Uterus (tissue), 4 donors: ENCODE results near the gene ABCG1. TPM values are rescaled to one million over a fixed set of nuclear protein-coding genes. Genes with fewer than 3 reads are reported as not detected.

Experiments used
- DNase-seq, 2 donors: peaks; one replicate each; pipeline ENCODE4 v3.0.0-alpha.2; 2019 to 2020
- H3K27ac ChIP-seq, 2 donors: fragments of 200-600 bp; sonication (generic); 1 replicate in 1 of 2; 2 replicates in 1 of 2; pipeline ENCODE4 v1.5.1; 2016 to 2018
- H3K27me3 ChIP-seq, 2 donors: fragments of 200-600 bp; sonication (generic); one replicate each; pipeline ENCODE4 v1.5.1; 2018 to 2019; ENCODE audit warnings: control low read depth in 1 of 2
- H3K36me3 ChIP-seq, 2 donors: fragments of 200-600 bp; sonication (generic); one replicate each; pipeline ENCODE4 v1.5.1; 2019; ENCODE audit warnings: control low read depth in 1 of 2
- H3K4me1 ChIP-seq, 2 donors: fragments of 200-600 bp; sonication (generic); one replicate each; pipeline ENCODE4 v1.5.1; 2018 to 2019; ENCODE audit warnings: control low read depth in 1 of 2
- H3K4me3 ChIP-seq, 2 donors: fragments of 200-600 bp; sonication (generic); 1 replicate in 1 of 2; 2 replicates in 1 of 2; pipeline ENCODE4 v1.5.1; 2018 to 2019; ENCODE audit warnings: mild to moderate bottlenecking in 1 of 2
- H3K9me3 ChIP-seq, 2 donors: fragments of 200-600 bp; sonication (generic); one replicate each; pipeline ENCODE4 v1.5.1; 2019; ENCODE audit warnings: control low read depth in 1 of 2
- POLR2A ChIP-seq, 2 donors: fragments of 450-650 bp; IDR thresholded peaks; one replicate each; pipeline ENCODE4 v1.6.1; 2016; ENCODE audit warnings: antibody characterized with exemption in 2 of 2, mild to moderate bottlenecking in 1 of 2, moderate library complexity in 1 of 2
- intact Hi-C: fragments of 100-400 bp; cut with DNase I; formaldehyde crosslinking; loops from one replicate; pipeline ENCODE4 v1.15.1; 2023; ENCODE audit warnings: low total_unique reads
- total RNA-seq, 4 donors: library from RNA; depleted of rRNA in 3 of 4; stranded (reverse); fragments of >200 nt in 3 of 4; gene quantifications; one replicate each; pipeline versions ENCODE4 v1.1.0 to v1.2.4, GENCODE V29; 2014 to 2023
- TF ChIP-seq, protein P1 (sequence below), 4 experiments: fragments of 200-600 bp in 2 of 4; fragments of 450-650 bp in 2 of 4; sonication (generic) in 2 of 4; IDR thresholded peaks; one replicate each; pipeline ENCODE4 v1.5.1; 2016 to 2019; ENCODE audit warnings: antibody characterized with exemption in 4 of 4, mild to moderate bottlenecking in 2 of 4, moderate library complexity in 1 of 4
- donor health status: DM: yes; HTN: yes; CAD: no.

ABCG1 gene
- total RNA-seq, 4 donors from 2014 or later = 11.8 to 51.7 (median 18.4) TPM

DNA sequence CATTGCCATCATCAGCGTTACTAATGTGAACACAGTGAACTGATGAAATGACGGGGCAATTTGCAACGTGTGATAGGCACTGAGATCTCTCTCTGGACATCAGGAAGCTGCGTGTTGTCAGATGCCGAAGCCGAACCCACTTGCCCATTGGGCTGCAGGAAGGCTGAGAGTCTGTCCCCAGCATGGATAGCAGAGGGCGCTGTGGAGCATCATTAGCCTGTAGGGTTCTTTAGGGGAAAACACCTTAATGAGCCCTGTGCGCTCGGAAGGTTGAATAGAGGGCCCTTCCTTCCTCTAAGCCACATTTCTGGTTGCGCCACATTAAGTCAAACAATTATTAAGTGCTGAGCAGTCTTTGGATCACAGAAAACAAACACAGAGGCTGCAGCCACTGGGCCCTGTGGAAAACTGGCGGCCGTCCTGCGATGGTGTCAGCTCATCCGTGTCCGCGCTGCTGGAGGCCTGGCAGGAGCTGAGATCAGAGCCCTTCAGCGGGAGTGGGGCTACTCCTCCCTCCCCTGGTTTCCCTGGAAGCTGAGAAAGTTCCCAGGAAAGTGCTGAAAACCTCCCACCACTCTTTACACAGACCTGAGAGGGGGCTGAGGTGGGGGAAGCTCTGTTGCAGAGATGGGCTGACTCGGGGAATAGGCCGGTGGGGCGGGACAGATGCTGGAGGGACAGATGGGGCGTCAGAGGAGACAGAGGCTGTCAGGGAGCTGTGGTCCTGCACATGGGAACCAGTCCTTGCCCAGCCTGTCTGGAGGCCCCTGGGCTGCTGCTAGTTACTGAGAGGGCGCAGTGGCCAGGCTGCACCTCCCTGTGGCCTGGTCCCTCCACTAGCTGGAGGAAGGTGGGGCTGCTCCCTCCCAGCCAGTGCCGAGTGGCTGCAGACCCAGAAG is 119.1 kb downstream of the ABCG1 start:
- no peak for TF ChIP-seq POLR2A (IDR thresholded peaks at IDR 0.05)
- TF ChIP-seq, protein P1, sequence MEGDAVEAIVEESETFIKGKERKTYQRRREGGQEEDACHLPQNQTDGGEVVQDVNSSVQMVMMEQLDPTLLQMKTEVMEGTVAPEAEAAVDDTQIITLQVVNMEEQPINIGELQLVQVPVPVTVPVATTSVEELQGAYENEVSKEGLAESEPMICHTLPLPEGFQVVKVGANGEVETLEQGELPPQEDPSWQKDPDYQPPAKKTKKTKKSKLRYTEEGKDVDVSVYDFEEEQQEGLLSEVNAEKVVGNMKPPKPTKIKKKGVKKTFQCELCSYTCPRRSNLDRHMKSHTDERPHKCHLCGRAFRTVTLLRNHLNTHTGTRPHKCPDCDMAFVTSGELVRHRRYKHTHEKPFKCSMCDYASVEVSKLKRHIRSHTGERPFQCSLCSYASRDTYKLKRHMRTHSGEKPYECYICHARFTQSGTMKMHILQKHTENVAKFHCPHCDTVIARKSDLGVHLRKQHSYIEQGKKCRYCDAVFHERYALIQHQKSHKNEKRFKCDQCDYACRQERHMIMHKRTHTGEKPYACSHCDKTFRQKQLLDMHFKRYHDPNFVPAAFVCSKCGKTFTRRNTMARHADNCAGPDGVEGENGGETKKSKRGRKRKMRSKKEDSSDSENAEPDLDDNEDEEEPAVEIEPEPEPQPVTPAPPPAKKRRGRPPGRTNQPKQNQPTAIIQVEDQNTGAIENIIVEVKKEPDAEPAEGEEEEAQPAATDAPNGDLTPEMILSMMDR (IDR thresholded peaks at IDR 0.05) = peak; percentile 22 to 53 (median 33)
- no peak overlapping the region for H3K27ac ChIP-seq
- H3K27me3 ChIP-seq = peaks cover 0 to 9% of the 10 kb centered on the region in 2 donors
- intact Hi-C loops = no loop called here
- peak; percentile 24 to 46 for DNase-seq
- H3K9me3 ChIP-seq = no peaks in the 10 kb centered on the region
- H3K4me3 ChIP-seq = no peak overlapping the region
- no peaks in the 10 kb centered on the region for H3K36me3 ChIP-seq
- no peaks in the 10 kb centered on the region for H3K4me1 ChIP-seq

DNA sequence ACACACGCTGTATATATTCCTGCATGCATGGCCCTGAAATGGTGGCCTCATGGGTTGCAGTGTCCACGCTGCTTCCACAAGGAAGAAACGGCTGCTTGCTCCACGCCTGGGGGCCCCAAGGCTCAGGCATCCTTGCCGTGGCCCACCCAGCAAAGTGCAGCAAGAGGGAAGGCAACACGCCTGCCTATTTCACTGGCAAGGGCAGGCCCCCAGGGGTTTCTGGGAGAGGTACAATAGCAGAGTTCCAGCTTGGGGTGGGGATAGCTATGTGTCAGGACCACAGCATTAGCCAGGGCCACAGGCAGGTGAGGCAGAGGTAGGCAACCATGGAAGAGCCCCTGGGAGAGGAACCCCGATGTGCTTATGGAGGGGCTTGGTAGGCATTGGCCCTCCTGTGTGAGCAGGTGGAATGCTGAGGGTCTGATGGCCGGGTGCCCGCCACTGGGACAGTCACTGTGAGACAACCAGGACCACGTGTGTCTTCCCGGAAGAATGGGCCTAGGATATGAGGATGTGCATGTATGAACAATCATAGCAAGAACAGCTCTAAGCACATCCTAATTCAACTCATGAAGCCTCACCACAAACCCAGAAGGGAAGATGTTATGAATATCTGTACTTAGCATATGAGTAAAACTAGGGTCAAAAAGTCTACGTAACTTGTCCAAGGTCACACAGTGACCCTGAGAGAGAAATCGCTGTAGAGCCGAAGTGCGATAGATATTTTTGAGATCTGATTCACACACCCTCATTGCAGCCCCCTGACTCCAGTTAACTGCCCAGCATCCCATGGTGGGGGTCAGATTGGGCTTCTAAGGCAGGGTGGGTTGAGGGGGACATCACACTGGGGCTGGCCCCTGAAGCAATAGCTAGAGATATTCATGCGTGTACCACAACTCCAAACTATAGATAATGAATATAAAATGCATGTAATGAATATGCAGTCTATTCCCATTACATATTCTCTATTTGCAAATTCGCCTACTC is 120.1 kb downstream of the ABCG1 start:
- Histone ChIP-seq H3K27me3 (peaks cover 0 to 9% of the 10 kb centered on the region in 2 donors), H3K4me1 (no peaks in the 10 kb centered on the region), H3K4me3 (no peak overlapping the region), H3K27ac (no peak overlapping the region), H3K9me3 (no peaks in the 10 kb centered on the region), H3K36me3 (no peaks in the 10 kb centered on the region)
- intact Hi-C loops = no loop called here
- no peak for DNase-seq
- TF ChIP-seq, protein P1 (IDR thresholded peaks at IDR 0.05) = no peak
- TF ChIP-seq POLR2A (IDR thresholded peaks at IDR 0.05) = no peak

- no peaks in the 10 kb centered on the region for H3K36me3 ChIP-seq
- peaks cover 0 to under 1% of the 10 kb centered on the region in 2 donors for H3K27me3 ChIP-seq
- H3K27ac ChIP-seq = no peak overlapping the region
- no peak overlapping the region for H3K4me3 ChIP-seq
- no peaks in the 10 kb centered on the region for H3K9me3 ChIP-seq
- intact Hi-C loops = no loop called here
- no peak for TF ChIP-seq POLR2A (IDR thresholded peaks at IDR 0.05)
- TF ChIP-seq, protein P1 (IDR thresholded peaks at IDR 0.05) = no peak
- DNase-seq = peak in 1 of 2 donors; percentile 1
- H3K4me1 ChIP-seq = no peaks in the 10 kb centered on the region
Measured at GRCh38 chr21:42340187-42341050, 121.5 kb downstream of the ABCG1 start.

DNA sequence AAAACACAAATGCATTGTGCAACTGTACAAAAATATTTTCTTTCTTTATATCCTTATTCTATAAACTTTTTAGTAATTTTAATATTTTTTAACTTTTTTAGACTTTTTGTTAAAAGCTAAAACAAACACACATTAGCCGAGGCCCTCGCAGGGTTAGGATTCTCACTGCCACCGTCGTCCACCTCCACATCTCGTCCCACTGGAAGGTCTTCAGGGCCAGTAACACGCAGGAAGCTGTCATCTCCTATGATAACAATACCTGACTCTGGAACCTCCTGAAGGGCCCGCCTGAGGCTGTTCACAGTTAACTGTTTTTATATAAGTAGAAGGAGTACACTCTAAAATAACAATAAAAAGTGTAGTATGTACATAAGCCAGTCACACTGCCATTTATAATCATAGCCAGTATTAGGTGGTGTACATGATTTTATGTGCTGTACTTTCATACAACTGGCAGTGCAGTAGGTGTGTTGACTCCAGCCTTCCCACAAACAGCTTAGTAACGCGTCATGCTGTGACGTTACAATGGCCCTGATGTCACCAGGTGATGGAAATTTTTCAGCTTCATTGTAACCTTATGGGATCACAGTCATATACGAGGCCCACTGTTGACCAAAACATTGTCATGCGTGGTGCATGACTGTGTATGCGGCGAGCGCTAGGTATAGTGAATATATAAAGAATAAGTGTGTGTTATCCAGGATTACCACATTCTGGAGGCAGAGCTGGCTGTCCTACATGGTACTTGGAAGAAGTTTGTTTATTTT is 123.0 kb downstream of the ABCG1 start:
- H3K36me3 ChIP-seq = no peaks in the 10 kb centered on the region
- H3K4me1 ChIP-seq = no peaks in the 10 kb centered on the region
- no peaks in the 10 kb centered on the region for H3K27me3 ChIP-seq
- TF ChIP-seq, protein P1 (IDR thresholded peaks at IDR 0.05) = no peak
- TF ChIP-seq POLR2A (IDR thresholded peaks at IDR 0.05) = no peak
- H3K4me3 ChIP-seq = no peak overlapping the region
- no peaks in the 10 kb centered on the region for H3K9me3 ChIP-seq
- H3K27ac ChIP-seq = no peak overlapping the region
- DNase-seq = no peak
- intact Hi-C loops = no loop called here
